T-cell (primary cell): ENCODE results near the gene JMJD7. TPM values are rescaled to one million over a fixed set of nuclear protein-coding genes. Genes with fewer than 3 reads are reported as not detected.

Experiments
- ATAC-seq, 4 experiments: fragments of 200-7000 bp in 3 of 4; fragments of 150-1000 bp in 1 of 4; cut with Tn5 transposase; replicated peaks in 1 of 4; 1 replicate in 3 of 4; 2 replicates in 1 of 4; pipeline ENCODE4 v1.10.0; 2021; ENCODE audit warnings: moderate library complexity in 3 of 4, mild to moderate bottlenecking in 2 of 4, moderate number of reproducible peaks in 1 of 4
- CTCF ChIA-PET, 2 donors: fragments of 300-600 bp; sonication (Branson Sonifier 250); formaldehyde crosslinking; loops; one replicate each; lab custom pipeline; 2022; ENCODE audit warnings: antibody characterized with exemption in 2 of 2; lab: Charles Lee
- POLR2A ChIA-PET, 2 donors: fragments of 300-600 bp; sonication (Branson Sonifier 250); formaldehyde crosslinking; loops; one replicate each; lab custom pipeline; 2022; ENCODE audit warnings: antibody characterized with exemption in 2 of 2; lab: Charles Lee
- DNase-seq, 35 experiments: peaks; one replicate each; pipeline versions ENCODE4 v3.0.0 to v3.0.0-alpha.2; 2013 to 2023
- H3K27ac ChIP-seq: one replicate; pipeline ENCODE4 v1.5.1; 2013; ENCODE audit warnings: low read length
- H3K27me3 ChIP-seq, 2 experiments: replicated peaks in 1 of 2; 1 replicate in 1 of 2; 2 replicates in 1 of 2; pipeline versions ENCODE4 v1.6.1 to v1.7.0; 2013; ENCODE audit warnings: low read length in 1 of 2, mixed read lengths in 1 of 2; ENCODE audit not compliant: control insufficient read depth in 2 of 2, insufficient read depth in 2 of 2; ENCODE audit errors: extremely low read depth in 1 of 2
- H3K36me3 ChIP-seq, 2 donors: 1 replicate in 1 of 2; 2 replicates in 1 of 2; pipeline versions ENCODE4 v1.6.1 to v1.7.0; 2013; ENCODE audit warnings: low read length in 1 of 2; ENCODE audit not compliant: control insufficient read depth in 2 of 2, insufficient read depth in 1 of 2; ENCODE audit errors: extremely low read depth in 1 of 2
- H3K4me1 ChIP-seq, 2 experiments: 1 replicate in 1 of 2; 2 replicates in 1 of 2; pipeline versions ENCODE4 v1.6.1 to v1.7.0; 2013; ENCODE audit warnings: low read length in 2 of 2, mixed read lengths in 1 of 2; ENCODE audit not compliant: insufficient read depth in 2 of 2, control insufficient read depth in 1 of 2; ENCODE audit errors: extremely low read depth in 1 of 2
- H3K4me3 ChIP-seq, 2 donors: 1 replicate in 1 of 2; 2 replicates in 1 of 2; pipeline versions ENCODE4 v1.5.1 to v1.7.0; 2013; ENCODE audit warnings: mild to moderate bottlenecking in 2 of 2, low read length in 1 of 2, moderate library complexity in 1 of 2; ENCODE audit not compliant: control insufficient read depth in 1 of 2; ENCODE audit errors: extremely low read depth in 1 of 2
- H3K9me3 ChIP-seq: 2 replicates; pipeline ENCODE4 v1.7.0; 2013
- H3K27ac Mint-ChIP-seq, 2 donors: one replicate each; pipeline ENCODE4 v1.8.0; 2020 to 2021; ENCODE audit warnings: mild to moderate bottlenecking in 2 of 2, mixed read lengths in 2 of 2
- H3K27me3 Mint-ChIP-seq, 2 donors: one replicate each; pipeline ENCODE4 v1.8.0; 2021 to 2022; ENCODE audit warnings: mixed read lengths in 2 of 2
- H3K36me3 Mint-ChIP-seq: one replicate; pipeline ENCODE4 v1.8.0; 2021; ENCODE audit warnings: mixed read lengths
- H3K4me1 Mint-ChIP-seq, 3 donors: one replicate each; pipeline ENCODE4 v1.8.0; 2020 to 2022; ENCODE audit warnings: mixed read lengths in 3 of 3, mild to moderate bottlenecking in 1 of 3
- H3K4me3 Mint-ChIP-seq, 3 donors: one replicate each; pipeline ENCODE4 v1.8.0; 2020 to 2022; ENCODE audit warnings: mild to moderate bottlenecking in 3 of 3, mixed read lengths in 3 of 3, moderate library complexity in 3 of 3
- H3K9me3 Mint-ChIP-seq, 3 donors: one replicate each; pipeline ENCODE4 v1.8.0; 2020 to 2022; ENCODE audit warnings: mixed read lengths in 3 of 3
- WGBS: methylation state at CpG from one replicate; pipeline ENCODE4 v1.1.5; 2013; ENCODE audit warnings: missing lambda C conversion rate; ENCODE audit not compliant: insufficient coverage; 5-methylcytosine and 5-hydroxymethylcytosine counted together
- total RNA-seq, 35 experiments: library from RNA in 6 of 35; stranded (reverse) in 6 of 35; fragments of 120-200 nt in 1 of 35; gene quantifications; one replicate each; pipeline versions ENCODE4 v1.2.1 to v1.2.4 and lab custom pipeline; 2013 to 2026

Gene JMJD7
- total RNA-seq, 5 donors from 2014 or later (not counting 1 experiment from before 2014, with no cell fraction given) = 35.8 to 72.7 (median 45.3) TPM

DNA sequence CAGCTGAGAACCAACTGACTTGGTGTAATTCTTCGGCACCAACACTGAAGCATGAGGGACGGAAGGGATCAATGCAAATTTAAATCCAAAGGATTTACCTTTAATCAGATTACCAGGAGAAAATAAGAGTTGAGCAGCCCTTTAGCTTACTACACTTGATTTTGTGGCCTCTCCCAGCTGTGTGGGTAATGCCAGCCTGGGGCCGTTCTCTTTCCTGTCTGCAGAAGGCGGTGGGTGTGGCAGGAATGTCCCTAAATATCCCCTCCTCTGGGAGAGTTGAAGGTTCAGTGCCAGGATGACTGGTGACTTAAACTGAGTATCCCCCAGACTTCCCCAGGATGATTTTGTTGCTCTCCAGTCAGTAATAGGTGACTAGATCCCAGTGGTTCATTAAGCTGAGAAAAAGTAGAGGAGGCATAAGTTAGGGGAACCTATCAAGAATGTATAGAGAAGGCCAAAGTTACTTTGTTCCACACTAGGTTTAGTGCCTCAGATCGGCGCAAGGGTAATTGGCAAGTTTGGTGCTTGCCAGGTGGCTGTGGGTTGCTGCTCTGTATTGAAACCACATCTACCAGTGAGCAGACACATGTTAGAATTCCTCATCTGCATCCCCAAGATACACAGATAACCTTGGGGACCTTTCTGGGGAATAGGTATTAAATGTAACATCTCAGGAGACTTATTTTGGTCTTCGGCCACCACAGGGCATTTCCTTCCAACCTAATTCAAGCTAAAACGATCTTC, 30.5 kb upstream of the JMJD7 start:
- H3K4me1 Mint-ChIP-seq = peaks cover 15 to 29% (median 20%) of the 10 kb centered on the region in 3 donors
- no peak overlapping the region for H3K4me3 Mint-ChIP-seq
- ChIA-PET CTCF (interaction anchor here in 1 of 2 donors (1.3 kb wide), 2 partner anchors 13 to 24 kb away, joined by 3 to 4 read pairs; partner anchors contain the start of gene MAPKBP1), POLR2A (no interaction called here)
- no peaks in the 10 kb centered on the region for H3K9me3 Mint-ChIP-seq
- H3K27ac ChIP-seq = no peak overlapping the region
- H3K4me3 ChIP-seq = no peak overlapping the region
- WGBS = no CpG with 5 or more reads among the region's 8 CpGs
- H3K27ac Mint-ChIP-seq = no peak overlapping the region
- H3K36me3 ChIP-seq = peaks cover 0 to 12% of the 10 kb centered on the region in 2 donors
- H3K36me3 Mint-ChIP-seq = peaks cover 8% of the 10 kb centered on the region
- DNase-seq (no peak), ATAC-seq (no peak)
- H3K9me3 ChIP-seq = no peaks in the 10 kb centered on the region
- H3K27me3 Mint-ChIP-seq = no peaks in the 10 kb centered on the region
- no peaks in the 10 kb centered on the region for H3K27me3 ChIP-seq
- H3K4me1 ChIP-seq = peaks cover 4 to 7% of the 10 kb centered on the region in 2 experiments

DNA sequence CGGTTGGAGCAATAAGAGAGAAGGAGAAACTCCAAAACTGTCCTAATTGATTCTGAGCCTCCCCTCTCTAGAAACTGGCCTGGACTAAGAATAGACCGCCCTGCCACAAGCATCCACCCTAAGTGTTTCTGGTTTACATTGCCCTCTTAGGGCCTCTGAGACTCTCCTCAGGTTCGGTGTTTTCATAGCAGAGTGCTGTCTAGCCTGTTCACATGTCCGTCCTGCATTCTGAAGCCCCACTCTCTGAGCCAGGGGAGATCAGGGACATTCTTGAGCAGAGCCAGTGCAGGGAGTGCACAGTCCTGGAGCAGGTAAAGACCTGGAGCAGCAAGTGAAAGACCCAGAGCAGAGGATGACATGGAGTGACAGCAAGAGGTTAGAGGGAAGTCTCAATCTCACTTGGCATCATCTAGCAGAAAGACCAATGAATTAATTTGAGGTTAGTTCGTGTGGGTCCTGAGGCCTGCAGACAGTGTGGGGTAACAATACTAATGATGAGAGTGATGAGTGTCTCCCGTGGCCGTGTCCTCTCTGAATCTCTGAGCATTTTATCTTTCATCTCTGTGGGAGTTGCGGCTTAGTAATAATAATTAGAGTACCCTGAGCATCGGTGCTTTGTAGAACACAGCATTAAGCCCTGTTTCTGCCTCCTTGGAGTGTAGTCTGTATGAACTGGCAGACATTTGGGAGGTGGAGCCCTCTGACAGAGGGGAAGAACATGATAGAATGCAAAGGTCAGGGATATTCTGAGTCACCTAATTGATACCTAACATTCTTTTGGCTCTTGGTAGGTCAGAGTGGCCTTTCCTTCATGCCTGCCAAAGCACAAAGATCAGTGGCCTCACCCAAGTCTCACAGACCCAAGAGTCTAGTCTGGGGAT, 29.0 kb upstream of the JMJD7 start:
- no peak overlapping the region for H3K27ac ChIP-seq
- ATAC-seq (no peak), DNase-seq (no peak)
- no peak overlapping the region for H3K4me3 ChIP-seq
- H3K36me3 Mint-ChIP-seq = peaks cover 8% of the 10 kb centered on the region
- CTCF ChIA-PET = no interaction called here
- WGBS = 86% methylated on average over 3 of the region's 9 CpGs
- H3K27me3 ChIP-seq = no peaks in the 10 kb centered on the region
- no peak overlapping the region for H3K4me3 Mint-ChIP-seq
- POLR2A ChIA-PET = interaction anchor here in 1 of 2 donors (0.6 kb wide), 1 partner anchor 12 kb away, joined by 7 read pairs; no protein-coding TSS in a partner anchor
- H3K27me3 Mint-ChIP-seq = no peaks in the 10 kb centered on the region
- peaks cover 4 to 7% of the 10 kb centered on the region in 2 experiments for H3K4me1 ChIP-seq
- H3K9me3 Mint-ChIP-seq = no peaks in the 10 kb centered on the region
- peaks cover 0 to 12% of the 10 kb centered on the region in 2 donors for H3K36me3 ChIP-seq
- H3K4me1 Mint-ChIP-seq = peaks cover 15 to 29% (median 18%) of the 10 kb centered on the region in 3 donors
- H3K9me3 ChIP-seq = no peaks in the 10 kb centered on the region
- peak overlapping the region; percentile 12 to 55 for H3K27ac Mint-ChIP-seq

DNA sequence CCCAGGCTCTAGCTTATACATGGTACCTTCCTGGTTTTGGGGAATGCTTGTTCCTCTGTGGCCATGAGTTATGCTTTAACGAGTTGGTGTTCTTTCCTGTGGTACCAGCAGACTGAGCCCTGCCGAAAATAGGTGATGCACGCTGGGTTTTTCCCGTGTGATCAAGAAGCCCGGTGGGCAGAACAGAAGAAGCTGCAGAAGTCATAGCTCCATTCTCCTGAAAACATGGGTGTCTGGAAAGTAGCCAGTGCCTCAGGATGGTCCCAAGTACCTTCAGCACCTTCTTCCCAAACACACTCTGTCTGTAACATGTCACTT, 28.4 kb upstream of the JMJD7 start:
- Mint-ChIP-seq H3K4me1 (peaks cover 18 to 31% (median 21%) of the 10 kb centered on the region in 3 donors), H3K9me3 (no peaks in the 10 kb centered on the region), H3K27ac (no peak overlapping the region), H3K27me3 (no peaks in the 10 kb centered on the region), H3K36me3 (peaks cover 8% of the 10 kb centered on the region), H3K4me3 (no peak overlapping the region)
- Histone ChIP-seq H3K4me3 (no peak overlapping the region), H3K27me3 (no peaks in the 10 kb centered on the region), H3K9me3 (no peaks in the 10 kb centered on the region), H3K4me1 (peaks cover 7% of the 10 kb centered on the region in 2 experiments), H3K27ac (no peak overlapping the region), H3K36me3 (peaks cover 0 to 12% of the 10 kb centered on the region in 2 donors)
- POLR2A ChIA-PET = interaction anchor here in 1 of 2 donors (0.6 kb wide), 1 partner anchor 11 kb away, joined by 7 read pairs; no protein-coding TSS in a partner anchor
- 62% methylated on average over 5 of the region's 5 CpGs for WGBS
- CTCF ChIA-PET = no interaction called here
- ATAC-seq = no peak
- no peak for DNase-seq

DNA sequence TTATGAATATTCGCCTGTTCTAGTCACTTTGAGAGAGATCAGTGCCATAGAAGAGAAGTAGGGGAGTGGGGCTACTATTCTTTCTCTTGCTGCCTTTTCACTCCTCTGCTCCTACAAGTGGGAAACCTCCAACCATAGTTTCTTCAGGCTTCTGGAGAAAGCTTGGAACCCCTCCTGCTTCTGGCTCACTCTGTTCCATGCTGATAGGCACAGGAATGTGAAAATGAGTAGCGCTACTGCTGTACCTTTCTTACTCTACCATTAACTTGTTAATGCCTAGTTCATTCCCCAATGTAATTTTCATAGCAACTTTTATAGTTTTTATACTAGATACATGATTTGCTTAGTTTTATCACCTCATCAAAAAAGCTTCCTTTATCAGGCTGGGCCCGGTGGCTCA, 26.7 kb upstream of the JMJD7 start:
- no peaks in the 10 kb centered on the region for H3K27me3 ChIP-seq
- no CpG with 5 or more reads among the region's 3 CpGs for WGBS
- POLR2A ChIA-PET = no interaction called here
- no peak overlapping the region for H3K27ac Mint-ChIP-seq
- no peaks in the 10 kb centered on the region for H3K9me3 Mint-ChIP-seq
- H3K9me3 ChIP-seq = no peaks in the 10 kb centered on the region
- no peak overlapping the region for H3K4me3 Mint-ChIP-seq
- H3K4me1 ChIP-seq = peaks cover 2 to 10% of the 10 kb centered on the region in 2 experiments
- CTCF ChIA-PET = no interaction called here
- DNase-seq (no peak), ATAC-seq (no peak)
- H3K4me1 Mint-ChIP-seq = peaks cover 11 to 21% (median 16%) of the 10 kb centered on the region in 3 donors
- no peak overlapping the region for H3K27ac ChIP-seq
- peaks cover 8% of the 10 kb centered on the region for H3K36me3 Mint-ChIP-seq
- H3K36me3 ChIP-seq = peaks cover under 1 to 12% of the 10 kb centered on the region in 2 donors
- H3K4me3 ChIP-seq = no peak overlapping the region
- H3K27me3 Mint-ChIP-seq = no peaks in the 10 kb centered on the region

DNA sequence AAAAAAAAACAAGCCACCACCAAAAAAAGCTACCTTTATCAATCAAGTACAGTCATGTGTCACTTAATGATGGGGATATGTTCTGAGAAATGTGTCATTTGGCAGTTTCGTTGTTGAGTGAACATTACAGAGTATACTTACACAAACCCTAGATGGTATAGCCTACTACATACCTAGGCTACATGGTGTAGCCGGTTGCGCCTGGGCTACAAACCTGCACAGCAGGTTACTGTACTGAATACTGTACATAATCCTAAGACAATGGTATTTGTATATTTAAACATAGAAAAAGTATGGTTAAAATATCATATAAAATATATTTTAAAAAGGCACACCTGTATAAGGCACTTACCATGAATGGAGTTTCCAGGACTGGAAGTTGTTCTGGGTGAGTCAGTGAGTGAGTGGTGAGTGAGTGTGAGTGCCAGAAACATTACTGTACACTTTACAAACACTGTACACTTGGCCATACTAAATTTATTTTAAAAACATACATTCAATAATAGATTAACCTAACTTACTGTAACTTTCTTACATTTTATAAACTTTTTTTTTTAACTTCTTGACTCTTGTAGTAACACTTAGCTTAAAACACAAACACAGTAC, 25.9 kb upstream of the JMJD7 start:
- no peaks in the 10 kb centered on the region for H3K27me3 Mint-ChIP-seq
- H3K4me1 Mint-ChIP-seq = peaks cover 8 to 15% (median 11%) of the 10 kb centered on the region in 3 donors
- DNase-seq = no peak
- no CpG with 5 or more reads among the region's 3 CpGs for WGBS
- H3K36me3 Mint-ChIP-seq = peaks cover 8% of the 10 kb centered on the region
- no peak for ATAC-seq
- no peak overlapping the region for H3K27ac ChIP-seq
- no peaks in the 10 kb centered on the region for H3K9me3 Mint-ChIP-seq
- no peak overlapping the region for H3K4me3 ChIP-seq
- ChIA-PET CTCF (interaction anchor here (0.6 to 1.0 kb wide), 2 partner anchors 10 to 21 kb away, joined by 3 read pairs; no protein-coding TSS in a partner anchor), POLR2A (no interaction called here)
- peaks cover 6 to 12% of the 10 kb centered on the region in 2 donors for H3K36me3 ChIP-seq
- H3K4me1 ChIP-seq = peaks cover 2 to 9% of the 10 kb centered on the region in 2 experiments
- H3K27ac Mint-ChIP-seq = no peak overlapping the region
- H3K9me3 ChIP-seq = no peaks in the 10 kb centered on the region
- no peak overlapping the region for H3K4me3 Mint-ChIP-seq
- H3K27me3 ChIP-seq = no peaks in the 10 kb centered on the region

DNA sequence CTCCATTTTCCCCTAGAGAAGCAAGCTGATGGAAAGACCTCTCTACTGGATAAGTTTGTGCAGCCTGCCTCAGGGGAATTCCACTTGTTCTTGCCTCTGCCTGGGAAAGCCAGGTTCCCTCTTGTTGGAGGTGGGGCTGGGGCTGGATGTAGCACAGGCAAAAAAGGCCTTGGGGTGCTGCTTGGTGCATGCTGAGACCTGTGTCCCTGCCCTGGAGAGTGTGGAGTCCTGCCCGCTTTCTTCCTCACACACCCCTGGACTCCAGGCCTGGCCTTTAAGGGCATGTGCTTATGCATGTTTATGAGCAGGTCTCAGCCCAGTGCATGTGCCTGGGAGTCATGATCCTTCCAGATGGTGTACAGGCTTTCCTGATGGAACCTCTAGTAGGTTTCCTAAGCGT, 23.5 kb upstream of the JMJD7 start:
- Histone ChIP-seq H3K4me3 (no peak overlapping the region), H3K27ac (no peak overlapping the region), H3K4me1 (peaks cover 2 to 9% of the 10 kb centered on the region in 2 experiments), H3K27me3 (no peaks in the 10 kb centered on the region), H3K36me3 (peaks cover 9 to 10% of the 10 kb centered on the region in 2 donors), H3K9me3 (no peaks in the 10 kb centered on the region)
- peaks cover 8 to 10% (median 9%) of the 10 kb centered on the region in 3 donors for H3K4me1 Mint-ChIP-seq
- WGBS = 100% methylated on average over 1 of the region's 2 CpGs
- peaks cover 8% of the 10 kb centered on the region for H3K36me3 Mint-ChIP-seq
- no peaks in the 10 kb centered on the region for H3K9me3 Mint-ChIP-seq
- no peaks in the 10 kb centered on the region for H3K27me3 Mint-ChIP-seq
- CTCF ChIA-PET = no interaction called here
- no peak overlapping the region for H3K4me3 Mint-ChIP-seq
- ATAC-seq = no peak
- H3K27ac Mint-ChIP-seq = peak overlapping the region; percentile 51 to 82
- POLR2A ChIA-PET = no interaction called here
- DNase-seq = no peak
